Astrocyte (in vitro differentiated cells and primary cell): Measurements from ENCODE around the gene KRT73. TPM values are rescaled to one million over a fixed set of nuclear protein-coding genes. Genes with fewer than 3 reads are reported as not detected.
A peak's percentile ranks its signal among the peaks of the same experiment; 100 is the strongest.

Source experiments
- DNase-seq: peaks from one replicate; pipeline ENCODE4 v3.0.0-alpha.2; 2010; ENCODE audit warnings: low read depth
- FAIRE-seq: peaks from 2 replicates; lab custom pipeline; 2011; peaks lifted over from hg19 to GRCh38; lab: Jason Lieb, UNC
- H2AFZ ChIP-seq: 2 replicates; pipeline ENCODE4 v1.6.0; 2012; ENCODE audit warnings: low read depth, low read length, inconsistent platforms
- H3K27ac ChIP-seq: 2 replicates; pipeline ENCODE4 v1.5.1; 2011; ENCODE audit warnings: low read depth, low read length, inconsistent platforms
- H3K27me3 ChIP-seq: 2 replicates; pipeline ENCODE4 v1.6.0; 2011; ENCODE audit warnings: low read length, inconsistent platforms; ENCODE audit not compliant: insufficient read depth
- H3K36me3 ChIP-seq: 2 replicates; pipeline ENCODE4 v1.5.1; 2011; ENCODE audit warnings: low read length, inconsistent platforms; ENCODE audit not compliant: insufficient read depth
- H3K4me1 ChIP-seq: 2 replicates; pipeline ENCODE4 v1.5.1; 2011; ENCODE audit warnings: low read length, inconsistent platforms; ENCODE audit not compliant: insufficient read depth
- H3K4me2 ChIP-seq: 2 replicates; pipeline ENCODE4 v1.6.0; 2012; ENCODE audit warnings: low read length, inconsistent platforms
- H3K4me3 ChIP-seq: 2 replicates; pipeline ENCODE4 v1.5.1; 2011; ENCODE audit warnings: low read depth, mild to moderate bottlenecking, low read length, inconsistent platforms; ENCODE audit not compliant: insufficient read depth
- H3K79me2 ChIP-seq: 2 replicates; pipeline ENCODE4 v1.6.0; 2012; ENCODE audit warnings: mild to moderate bottlenecking, low read length, inconsistent platforms; ENCODE audit not compliant: insufficient read depth
- H3K9ac ChIP-seq: 2 replicates; pipeline ENCODE4 v1.6.0; 2012; ENCODE audit warnings: mild to moderate bottlenecking, low read length, inconsistent platforms
- H3K9me3 ChIP-seq: 2 replicates; pipeline ENCODE4 v1.5.1; 2012; ENCODE audit warnings: low read depth, mild to moderate bottlenecking, low read length, inconsistent platforms; ENCODE audit not compliant: insufficient read depth
- H4K20me1 ChIP-seq: 2 replicates; pipeline ENCODE4 v1.6.0; 2012; ENCODE audit warnings: low read length, inconsistent platforms; ENCODE audit not compliant: insufficient read depth
- H3K27ac Mint-ChIP-seq: one replicate; pipeline ENCODE4 v1.8.0; 2021; ENCODE audit warnings: mild to moderate bottlenecking, mixed read lengths; ENCODE audit not compliant: unreplicated experiment
- H3K27me3 Mint-ChIP-seq: one replicate; pipeline ENCODE4 v1.8.0; 2021; ENCODE audit warnings: low read depth, mixed read lengths; ENCODE audit not compliant: unreplicated experiment
- H3K36me3 Mint-ChIP-seq: one replicate; pipeline ENCODE4 v1.8.0; 2021; ENCODE audit warnings: low read depth, mixed read lengths; ENCODE audit not compliant: unreplicated experiment
- H3K4me1 Mint-ChIP-seq: one replicate; pipeline ENCODE4 v1.8.0; 2021; ENCODE audit warnings: low read depth, mixed read lengths; ENCODE audit not compliant: unreplicated experiment
- H3K4me3 Mint-ChIP-seq: one replicate; pipeline ENCODE4 v1.8.0; 2021; ENCODE audit warnings: mild to moderate bottlenecking, moderate library complexity, mixed read lengths; ENCODE audit not compliant: unreplicated experiment
- H3K9me3 Mint-ChIP-seq: one replicate; pipeline ENCODE4 v1.8.0; 2021; ENCODE audit warnings: mild to moderate bottlenecking, mixed read lengths; ENCODE audit not compliant: unreplicated experiment
- EZH2 ChIP-seq: IDR thresholded peaks from 2 replicates; pipeline ENCODE4 v1.6.1; 2012; ENCODE audit warnings: mild to moderate bottlenecking, low read length, inconsistent platforms; ENCODE audit not compliant: insufficient read depth
- total RNA-seq: library from RNA; stranded (reverse); gene quantifications from 2 replicates; pipeline ENCODE4 v1.2.1, GENCODE V29; 2021
- TF ChIP-seq, protein P1 (sequence below): IDR thresholded peaks from 2 replicates; pipeline ENCODE4 v1.5.1; 2011; ENCODE audit warnings: low read depth, mild to moderate bottlenecking, inconsistent platforms, low read length, moderate library complexity; ENCODE audit not compliant: insufficient read depth

Gene KRT73
- total RNA-seq, 1 donor from 2014 or later, result not detected

DNA sequence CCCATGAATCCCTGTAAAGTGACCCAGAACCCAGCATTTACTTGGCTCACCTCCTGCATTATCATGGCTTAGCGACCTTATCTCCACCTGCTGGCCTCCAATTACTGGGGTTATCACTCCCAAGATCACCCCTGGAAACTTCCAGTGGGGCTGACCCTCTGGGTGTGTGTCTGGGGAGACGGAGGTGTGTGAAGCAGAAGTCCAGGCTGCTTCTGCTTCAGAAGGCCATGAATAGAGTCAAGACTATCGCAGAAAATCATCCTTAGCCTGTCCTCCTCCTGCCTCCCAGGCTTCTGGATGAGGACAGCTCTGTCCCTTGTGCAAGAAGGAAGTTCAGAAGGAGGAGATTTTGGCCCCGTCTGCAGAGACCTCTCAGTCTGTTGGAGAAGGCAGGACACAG, 16.7 kb downstream of the KRT73 start:
- peaks cover 2% of the 10 kb centered on the region for H3K36me3 Mint-ChIP-seq
- TF ChIP-seq, protein P1, sequence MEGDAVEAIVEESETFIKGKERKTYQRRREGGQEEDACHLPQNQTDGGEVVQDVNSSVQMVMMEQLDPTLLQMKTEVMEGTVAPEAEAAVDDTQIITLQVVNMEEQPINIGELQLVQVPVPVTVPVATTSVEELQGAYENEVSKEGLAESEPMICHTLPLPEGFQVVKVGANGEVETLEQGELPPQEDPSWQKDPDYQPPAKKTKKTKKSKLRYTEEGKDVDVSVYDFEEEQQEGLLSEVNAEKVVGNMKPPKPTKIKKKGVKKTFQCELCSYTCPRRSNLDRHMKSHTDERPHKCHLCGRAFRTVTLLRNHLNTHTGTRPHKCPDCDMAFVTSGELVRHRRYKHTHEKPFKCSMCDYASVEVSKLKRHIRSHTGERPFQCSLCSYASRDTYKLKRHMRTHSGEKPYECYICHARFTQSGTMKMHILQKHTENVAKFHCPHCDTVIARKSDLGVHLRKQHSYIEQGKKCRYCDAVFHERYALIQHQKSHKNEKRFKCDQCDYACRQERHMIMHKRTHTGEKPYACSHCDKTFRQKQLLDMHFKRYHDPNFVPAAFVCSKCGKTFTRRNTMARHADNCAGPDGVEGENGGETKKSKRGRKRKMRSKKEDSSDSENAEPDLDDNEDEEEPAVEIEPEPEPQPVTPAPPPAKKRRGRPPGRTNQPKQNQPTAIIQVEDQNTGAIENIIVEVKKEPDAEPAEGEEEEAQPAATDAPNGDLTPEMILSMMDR, result no peak
- TF ChIP-seq EZH2, result no peak
- H2AFZ ChIP-seq, result no peak overlapping the region
- no peak overlapping the region for H3K9ac ChIP-seq
- FAIRE-seq (no peak), DNase-seq (no peak)
- H3K4me1 ChIP-seq, result no peaks in the 10 kb centered on the region
- peaks cover 11% of the 10 kb centered on the region for H3K9me3 Mint-ChIP-seq
- no peaks in the 10 kb centered on the region for H3K79me2 ChIP-seq
- H3K4me2 ChIP-seq, result no peak overlapping the region
- peaks cover 5% of the 10 kb centered on the region for H3K4me1 Mint-ChIP-seq
- no peaks in the 10 kb centered on the region for H4K20me1 ChIP-seq
- no peaks in the 10 kb centered on the region for H3K9me3 ChIP-seq
- peaks cover 64% of the 10 kb centered on the region for H3K27me3 ChIP-seq
- H3K27ac ChIP-seq, result no peak overlapping the region
- H3K27me3 Mint-ChIP-seq, result peaks cover 48% of the 10 kb centered on the region
- H3K4me3 Mint-ChIP-seq, result no peak overlapping the region
- H3K36me3 ChIP-seq, result no peaks in the 10 kb centered on the region
- no peak overlapping the region for H3K27ac Mint-ChIP-seq
- H3K4me3 ChIP-seq, result no peak overlapping the region

GRCh38 chr12:52600941-52601481, 17.3 kb downstream of the KRT73 start, which contains the start of gene KRT72:
TSS of gene KRT72 (minus strand) at chr12:52601463. CDS start at chr12:52601452, 11 bp downstream.
- DNase-seq (no peak), FAIRE-seq (no peak)
- Mint-ChIP-seq H3K4me1 (peaks cover 5% of the 10 kb centered on the region), H3K36me3 (peaks cover 2% of the 10 kb centered on the region), H3K27me3 (peaks cover 45% of the 10 kb centered on the region), H3K4me3 (no peak within 1 kb of the TSS), H3K9me3 (peaks cover 11% of the 10 kb centered on the region), H3K27ac (no peak within 1 kb of the TSS)
- H3K79me2 ChIP-seq, result no peaks in the 10 kb centered on the region
- no peak within 1 kb of the TSS for H3K4me3 ChIP-seq
- H3K9ac ChIP-seq, result no peak within 1 kb of the TSS
- peak; percentile 69 for TF ChIP-seq EZH2
- TF ChIP-seq, protein P1, result no peak
- H3K27me3 ChIP-seq, result peaks cover 61% of the 10 kb centered on the region
- no peaks in the 10 kb centered on the region for H3K36me3 ChIP-seq
- H3K27ac ChIP-seq, result no peak within 1 kb of the TSS
- H2AFZ ChIP-seq, result peak within 1 kb of the TSS; percentile 26
- H3K9me3 ChIP-seq, result no peaks in the 10 kb centered on the region
- no peaks in the 10 kb centered on the region for H3K4me1 ChIP-seq
- H3K4me2 ChIP-seq, result no peak within 1 kb of the TSS
- no peaks in the 10 kb centered on the region for H4K20me1 ChIP-seq

DNA sequence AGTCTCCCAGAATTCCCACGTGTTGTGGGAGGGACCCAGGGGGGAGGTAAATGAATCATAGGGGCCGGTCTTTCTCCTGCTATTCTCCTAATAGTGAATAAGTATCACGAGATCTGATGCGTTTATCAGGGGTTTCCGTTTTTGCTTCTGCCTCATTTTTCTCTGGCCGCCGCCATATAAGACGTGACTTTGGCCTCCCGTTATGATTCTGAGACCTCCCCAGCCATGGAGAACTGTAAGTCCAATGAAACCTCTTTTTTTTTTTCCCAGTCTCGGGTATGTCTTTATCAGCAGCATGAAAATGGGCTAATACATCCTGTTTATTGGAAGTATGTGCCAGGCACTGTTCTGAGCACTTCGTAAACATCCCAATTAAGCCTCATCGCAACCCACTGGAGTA, 17.9 kb downstream of the KRT73 start:
- Histone ChIP-seq H3K36me3 (no peaks in the 10 kb centered on the region), H3K9me3 (no peaks in the 10 kb centered on the region), H3K4me1 (no peaks in the 10 kb centered on the region), H2AFZ (no peak overlapping the region), H3K4me3 (no peak overlapping the region), H3K79me2 (no peaks in the 10 kb centered on the region), H3K27ac (no peak overlapping the region), H3K4me2 (no peak overlapping the region), H3K9ac (no peak overlapping the region), H3K27me3 (peaks cover 61% of the 10 kb centered on the region), H4K20me1 (no peaks in the 10 kb centered on the region)
- H3K27ac Mint-ChIP-seq, result no peak overlapping the region
- H3K36me3 Mint-ChIP-seq, result peaks cover 2% of the 10 kb centered on the region
- TF ChIP-seq, protein P1, result no peak
- TF ChIP-seq EZH2, result no peak
- DNase-seq, result no peak
- peaks cover 8% of the 10 kb centered on the region for H3K9me3 Mint-ChIP-seq
- H3K4me3 Mint-ChIP-seq, result no peak overlapping the region
- peaks cover 5% of the 10 kb centered on the region for H3K4me1 Mint-ChIP-seq
- peaks cover 40% of the 10 kb centered on the region for H3K27me3 Mint-ChIP-seq
- FAIRE-seq, result no peak
